ENCODE data around the gene NOMO2.
"Not testable (repeated sequence)": the region's sequence is repeated elsewhere in the genome, so short reads cannot be mapped to it uniquely, and the experiment has no call there.

- not testable (repeated sequence) for TF ChIP-seq YY1 (IDR thresholded peaks at IDR 0.05; ENCODE audit: insufficient read depth, insufficient read length); ZNF274 (IDR thresholded peaks at IDR 0.05; ENCODE audit: low read depth, low read length)
Measured at GRCh38 chr16:18603572-18604246, 41.8 kb upstream of the NOMO2 start.
